ENCODE measurements around the gene SORCS3.

DNA sequence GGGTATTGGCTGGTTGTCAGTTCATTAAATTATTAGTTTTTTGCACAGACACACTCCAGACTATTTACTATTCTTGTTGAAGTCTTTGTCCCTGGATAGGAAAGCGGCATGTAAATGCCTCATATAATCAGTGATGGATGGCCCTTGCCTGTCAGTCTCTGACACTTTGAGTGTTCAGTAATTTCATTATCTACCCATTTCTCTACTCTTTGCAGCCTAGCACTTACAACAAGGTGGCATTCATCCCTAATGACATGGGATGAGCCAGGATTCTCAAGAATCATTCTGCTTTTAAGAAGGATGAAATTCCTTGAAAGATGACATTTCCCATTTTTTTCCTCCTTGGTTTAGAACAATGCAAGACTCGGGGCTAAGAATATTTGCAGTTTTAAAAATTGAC, 155.7 kb downstream of the SORCS3 start:
- TF ChIP-seq, protein P1, sequence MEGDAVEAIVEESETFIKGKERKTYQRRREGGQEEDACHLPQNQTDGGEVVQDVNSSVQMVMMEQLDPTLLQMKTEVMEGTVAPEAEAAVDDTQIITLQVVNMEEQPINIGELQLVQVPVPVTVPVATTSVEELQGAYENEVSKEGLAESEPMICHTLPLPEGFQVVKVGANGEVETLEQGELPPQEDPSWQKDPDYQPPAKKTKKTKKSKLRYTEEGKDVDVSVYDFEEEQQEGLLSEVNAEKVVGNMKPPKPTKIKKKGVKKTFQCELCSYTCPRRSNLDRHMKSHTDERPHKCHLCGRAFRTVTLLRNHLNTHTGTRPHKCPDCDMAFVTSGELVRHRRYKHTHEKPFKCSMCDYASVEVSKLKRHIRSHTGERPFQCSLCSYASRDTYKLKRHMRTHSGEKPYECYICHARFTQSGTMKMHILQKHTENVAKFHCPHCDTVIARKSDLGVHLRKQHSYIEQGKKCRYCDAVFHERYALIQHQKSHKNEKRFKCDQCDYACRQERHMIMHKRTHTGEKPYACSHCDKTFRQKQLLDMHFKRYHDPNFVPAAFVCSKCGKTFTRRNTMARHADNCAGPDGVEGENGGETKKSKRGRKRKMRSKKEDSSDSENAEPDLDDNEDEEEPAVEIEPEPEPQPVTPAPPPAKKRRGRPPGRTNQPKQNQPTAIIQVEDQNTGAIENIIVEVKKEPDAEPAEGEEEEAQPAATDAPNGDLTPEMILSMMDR (conservative IDR thresholded peaks at IDR 0.05) = no peak
- TF ChIP-seq EZH2 (IDR thresholded peaks at IDR 0.05; ENCODE audit: low read depth) = no peak
